Activated CD4-positive, alpha-beta T cell treated with anti-CD3 and anti-CD28 coated beads, Interleukin-2, Interleukin-4, amounts not matched to agents 100 ng/mL and 50 ng/mL, durations not matched to agents 16 hours and 8 hours (primary cell): Measurements from ENCODE around the gene ZFP92.

Experiments
- DNase-seq: peaks from one replicate; pipeline ENCODE4 v3.0.0-alpha.2; 2020; ENCODE audit warnings: low spot score

Gene ZFP92

DNA sequence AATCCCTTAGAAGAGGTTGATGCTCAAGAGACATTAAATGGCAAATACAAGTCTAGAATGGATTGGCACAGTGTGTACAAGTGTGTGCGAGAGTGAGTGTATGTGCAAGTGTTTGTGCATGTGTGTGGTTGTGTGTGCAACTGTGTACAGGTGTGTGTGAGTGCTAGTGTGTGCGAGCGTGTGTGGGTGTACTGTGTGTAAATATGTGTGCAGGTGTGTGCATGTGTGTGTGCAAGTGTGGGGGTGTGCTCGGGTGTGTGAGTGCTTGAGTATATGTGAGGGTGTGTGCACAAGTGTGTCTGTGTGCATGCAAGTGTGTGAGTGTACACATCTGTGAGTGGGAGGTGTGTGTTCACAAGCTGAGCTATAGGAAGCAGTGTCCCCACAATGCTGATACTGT is 28.7 kb downstream of the ZFP92 start:
- DNase-seq, result no peak

DNA sequence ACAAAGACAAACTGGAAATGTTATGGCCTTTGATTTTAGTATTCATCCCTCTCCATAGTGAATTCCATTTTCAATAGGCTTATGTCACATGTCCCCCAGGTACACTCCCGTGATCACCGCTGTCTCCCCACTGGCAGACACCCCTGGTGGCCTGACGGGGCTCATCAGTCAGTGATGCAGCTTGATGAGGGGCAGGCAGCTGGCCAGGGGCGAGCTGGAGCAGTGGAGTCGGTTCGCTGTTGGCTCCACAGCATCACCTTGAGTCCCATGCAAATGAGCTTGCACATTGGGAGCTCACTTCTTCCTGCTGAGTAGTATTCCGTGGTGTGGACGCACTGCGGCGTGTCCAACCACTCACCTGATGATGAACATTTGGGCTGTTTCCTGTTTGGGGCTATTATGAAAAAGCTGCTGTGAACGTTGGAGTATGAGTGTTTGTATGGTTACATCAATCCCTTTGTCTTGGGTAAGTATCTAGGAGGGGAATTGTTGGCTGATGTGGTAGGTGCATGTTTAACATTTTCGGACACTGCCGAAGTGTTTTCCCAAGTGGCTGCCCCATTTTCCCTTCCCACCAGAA is 29.4 kb downstream of the ZFP92 start:
- DNase-seq, result no peak

DNA sequence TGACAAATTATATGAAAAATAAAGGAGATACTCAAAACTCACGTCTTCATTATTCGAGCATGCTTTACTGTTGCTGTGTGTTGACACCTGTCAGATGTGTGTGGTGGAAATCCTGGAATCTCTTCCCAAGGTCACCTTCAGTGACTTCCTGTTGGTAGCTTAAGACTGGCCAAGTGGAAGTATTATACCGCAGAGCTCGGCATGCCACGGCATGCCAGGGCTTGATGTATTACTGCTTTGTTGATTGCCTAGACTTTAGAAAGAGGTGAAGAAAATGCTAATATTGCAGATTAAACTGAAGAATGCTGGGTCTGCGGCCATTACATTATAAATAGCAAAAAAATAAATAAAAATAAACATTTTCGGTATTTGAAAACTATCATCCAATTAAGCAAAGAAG is 30.0 kb downstream of the ZFP92 start:
- DNase-seq, result no peak

DNA sequence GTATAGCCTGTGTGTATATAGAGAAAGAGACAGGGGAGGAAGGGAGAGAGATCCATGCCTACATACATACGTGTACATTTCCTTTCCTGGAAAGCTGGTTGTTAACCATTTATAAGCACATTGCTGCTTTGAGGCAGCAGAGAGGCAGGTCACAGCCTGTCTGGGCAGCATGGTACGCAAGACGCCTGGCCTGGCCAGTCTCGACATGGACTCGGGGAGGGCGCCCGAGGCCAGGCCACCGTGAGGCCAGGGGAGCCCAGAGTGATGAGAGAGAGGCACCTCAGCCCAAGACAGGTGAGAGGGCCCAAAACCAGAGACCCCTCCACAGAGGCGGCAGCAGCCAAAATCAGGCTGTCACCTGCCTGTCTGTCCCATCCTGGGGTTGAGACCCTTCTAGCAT is 30.7 kb downstream of the ZFP92 start:
- DNase-seq, result no peak

DNA sequence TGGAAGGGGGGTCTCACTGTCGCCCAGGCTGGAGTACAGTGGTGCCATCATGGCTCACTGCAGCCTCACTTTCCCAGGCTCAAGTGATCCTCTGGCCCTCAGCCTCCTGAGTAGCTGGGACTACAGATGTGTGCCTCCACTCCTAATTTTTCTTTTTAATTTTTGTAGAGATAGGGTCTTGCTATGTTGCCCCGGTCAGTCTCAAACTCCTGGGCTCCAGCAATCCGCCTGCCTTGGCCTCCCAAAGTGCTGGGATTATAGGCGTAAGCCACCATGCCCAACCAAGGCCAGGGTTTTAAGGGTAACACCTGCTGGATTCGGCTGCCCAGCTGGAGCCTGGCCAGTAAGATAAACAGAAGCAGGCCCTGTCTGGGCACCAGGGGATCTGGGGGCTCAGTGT is 31.2 kb downstream of the ZFP92 start:
- DNase-seq, result no peak

DNA sequence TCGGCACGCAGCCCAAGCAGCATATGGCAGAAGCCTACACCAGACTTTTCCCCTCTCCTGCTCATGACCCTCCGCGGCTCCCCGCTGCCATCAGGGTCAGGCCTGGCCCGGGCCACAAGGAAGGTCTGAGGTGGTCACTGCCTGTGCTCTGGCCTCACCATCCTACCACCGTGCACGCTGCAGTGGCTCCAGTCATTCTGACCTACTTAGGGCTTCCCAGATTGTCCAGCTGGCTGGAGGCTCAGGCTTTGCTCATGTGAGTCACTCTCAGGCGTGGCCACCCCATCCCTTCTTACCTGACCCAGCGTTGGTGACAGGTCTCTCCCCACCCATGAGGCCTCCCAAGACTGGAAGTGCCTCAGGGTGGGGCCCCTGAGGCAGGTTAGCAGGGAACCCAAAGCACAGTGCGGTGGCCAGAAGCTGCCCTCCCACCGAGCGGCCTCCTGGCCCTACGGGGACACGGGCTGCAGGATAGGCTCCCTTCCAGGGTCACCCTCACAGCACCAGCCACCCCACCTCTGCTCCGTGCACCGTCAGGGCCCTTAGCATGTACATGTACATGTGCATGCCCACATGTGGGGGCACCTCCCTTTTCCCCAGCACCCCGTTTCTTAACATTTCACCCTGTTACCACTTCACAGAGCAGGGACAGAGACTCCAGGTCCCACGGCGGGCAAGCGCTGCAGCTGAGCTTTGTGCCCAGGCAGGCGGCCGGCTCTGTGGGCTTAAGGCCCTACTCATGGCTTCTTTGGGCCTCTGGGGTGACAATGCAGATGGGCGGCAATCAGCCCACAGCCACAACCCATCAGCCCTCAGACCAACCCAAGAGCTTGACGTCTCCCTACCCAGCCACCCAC is 32.4 kb downstream of the ZFP92 start:
- DNase-seq, result no peak

DNA sequence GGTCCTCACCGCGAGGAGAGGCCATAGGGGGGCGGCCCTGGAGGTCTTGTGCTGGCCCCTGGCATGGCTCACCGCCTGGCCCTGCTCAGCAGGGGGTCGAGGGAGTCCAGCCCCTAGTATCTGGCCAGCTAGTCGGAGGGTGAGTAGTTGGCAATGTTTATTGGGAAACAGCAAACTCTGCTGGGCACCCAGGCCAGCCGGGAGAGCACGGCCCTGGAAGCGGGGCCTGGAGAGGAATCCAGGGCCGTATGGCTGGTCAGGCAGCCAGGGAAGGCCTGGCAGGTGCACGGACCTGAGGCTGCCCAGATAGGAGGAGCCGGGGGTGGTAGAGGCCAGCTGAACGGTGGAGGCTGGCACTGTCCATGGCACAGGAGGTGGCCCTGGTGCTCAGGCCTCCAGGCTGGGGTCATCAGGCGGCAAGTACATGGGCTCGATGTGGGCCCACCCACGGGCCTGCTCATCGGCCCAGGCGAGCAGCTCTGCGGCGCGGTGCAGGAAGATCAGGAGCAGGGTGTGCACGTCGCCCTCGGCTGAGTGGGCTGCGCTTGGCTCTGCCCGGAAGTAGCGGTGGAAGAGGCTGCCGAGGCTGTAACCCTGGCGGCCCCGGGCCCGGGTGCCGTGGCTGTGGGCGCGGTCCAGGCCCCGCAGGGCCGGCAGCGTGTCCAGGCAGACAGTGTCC is 33.2 kb downstream of the ZFP92 start:
- DNase-seq, result no peak

DNA sequence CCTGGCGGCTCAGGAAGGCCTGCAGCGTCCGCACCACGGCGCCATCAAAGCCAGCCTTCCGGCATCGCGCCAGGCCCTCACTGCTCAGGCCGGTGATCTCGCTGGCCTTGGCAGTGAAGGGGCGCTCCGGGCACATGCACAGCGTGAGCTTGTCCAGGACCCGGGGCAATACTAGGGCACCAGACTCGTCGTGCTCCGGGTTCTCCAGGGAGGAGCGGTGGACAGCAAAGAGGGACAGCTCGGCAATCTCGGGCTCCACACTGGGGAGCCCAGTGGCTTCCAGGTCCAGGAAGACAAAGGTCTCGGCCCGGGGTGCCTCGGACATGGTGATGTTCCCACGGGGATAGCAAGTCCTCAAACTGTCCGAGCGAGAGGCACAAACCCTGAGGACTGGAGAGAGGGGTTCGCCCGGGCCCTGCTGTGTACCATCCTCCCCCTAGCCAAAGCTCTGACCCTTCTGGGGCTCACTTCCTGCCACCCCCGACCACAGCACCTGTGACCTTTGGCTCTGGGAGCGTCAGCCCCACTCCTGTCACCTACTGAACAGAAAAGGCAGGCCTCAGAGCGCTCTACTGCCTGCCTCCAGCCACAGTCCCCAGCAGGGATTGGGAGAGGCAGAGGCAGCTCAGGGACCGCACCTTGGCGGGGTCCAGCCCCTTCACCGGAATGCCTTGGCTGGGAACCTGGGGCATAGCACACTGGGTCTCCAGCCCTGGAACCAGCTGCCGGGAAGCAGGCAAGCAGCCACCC is 34.0 kb downstream of the ZFP92 start:
- DNase-seq, result no peak

DNA sequence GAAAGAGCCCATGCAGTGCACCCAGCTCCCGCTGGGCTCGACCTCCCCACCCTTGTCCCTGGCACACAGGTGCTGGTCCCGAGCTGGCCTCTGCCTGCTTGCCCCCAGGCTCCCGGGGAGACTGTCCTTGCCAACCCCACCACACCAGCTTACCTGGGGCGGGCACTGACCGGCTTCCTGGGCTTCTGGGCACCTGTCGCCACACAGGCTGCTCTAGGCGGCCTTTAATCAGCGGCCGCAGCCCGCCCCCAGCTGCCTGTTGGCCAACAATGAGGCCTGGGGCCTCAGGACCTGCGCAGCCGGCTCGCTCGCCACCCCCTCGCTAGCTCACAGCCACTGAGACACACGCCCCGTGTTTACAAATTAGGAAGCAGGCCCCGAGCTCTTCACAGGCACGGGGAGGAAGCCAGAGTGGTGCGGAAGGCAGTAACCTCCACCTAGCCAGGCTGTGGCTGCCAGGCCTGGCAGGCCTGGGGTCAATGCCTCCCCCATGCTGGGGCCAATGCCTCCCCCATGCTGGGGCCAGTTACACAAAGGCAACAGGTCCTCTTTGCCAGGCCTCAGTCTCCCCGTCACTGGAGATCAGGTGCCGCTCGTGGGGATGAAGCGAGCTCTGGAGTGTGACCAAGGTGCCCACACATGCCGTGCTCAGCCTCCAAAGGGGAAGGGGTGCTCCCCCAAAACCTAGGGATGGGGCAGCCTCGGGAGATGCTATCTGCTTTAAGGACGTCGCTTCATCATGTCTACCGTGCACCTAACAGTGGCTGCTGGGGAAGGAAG is 34.8 kb downstream of the ZFP92 start, which contains the start of gene TREX2:
Gene TREX2 (minus strand): TSS at position 201 of the 780 bp plus-strand sequence. CDS start 626 bp downstream, outside the sequence.
- DNase-seq, result no peak

DNA sequence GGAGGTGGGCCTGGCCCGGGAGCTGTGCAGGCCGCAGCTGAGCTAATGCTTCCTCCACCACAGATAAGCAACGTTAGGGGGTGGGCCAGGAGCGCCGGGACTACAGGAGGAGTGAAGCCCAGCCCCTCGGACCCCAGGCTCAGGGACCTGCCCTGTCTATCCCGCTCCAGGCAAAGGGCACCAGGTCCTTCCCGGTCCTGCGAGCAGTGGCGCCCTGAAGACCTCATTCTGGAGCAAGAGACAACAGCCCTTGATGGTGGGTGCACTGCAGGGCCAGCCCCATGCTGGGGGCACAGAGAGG is 35.3 kb downstream of the ZFP92 start:
- no peak for DNase-seq

DNA sequence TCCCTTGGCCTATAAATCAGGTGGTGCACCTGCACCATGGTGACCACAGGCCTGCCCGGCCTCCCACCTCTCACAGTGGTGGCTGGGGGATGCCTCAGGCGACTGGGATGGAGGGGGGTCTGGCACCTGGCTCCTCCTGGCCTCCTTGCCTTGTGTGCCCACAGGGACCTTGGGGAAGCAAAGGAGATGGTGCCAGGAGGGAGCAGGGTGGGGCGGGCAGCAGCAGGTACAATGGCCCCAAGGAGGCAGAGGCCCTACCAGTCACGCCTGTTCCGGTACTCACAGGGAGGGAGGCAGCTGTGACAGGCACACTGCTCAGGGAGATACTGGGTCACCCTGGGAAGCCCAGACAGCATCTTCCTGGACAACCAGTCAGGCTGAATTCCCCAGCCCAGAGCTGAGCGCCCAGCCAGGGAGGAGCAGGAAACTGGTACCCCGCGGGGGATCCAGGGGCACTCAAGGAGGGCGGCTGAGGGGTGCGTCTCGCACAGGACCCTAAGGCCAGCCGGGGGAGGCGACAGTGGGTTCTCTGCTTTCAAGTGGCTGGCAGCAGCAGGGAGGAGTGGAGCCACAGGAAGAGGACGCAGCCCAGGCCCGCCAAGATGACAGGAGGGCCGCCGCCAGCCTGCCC is 35.8 kb downstream of the ZFP92 start:
- no peak for DNase-seq

DNA sequence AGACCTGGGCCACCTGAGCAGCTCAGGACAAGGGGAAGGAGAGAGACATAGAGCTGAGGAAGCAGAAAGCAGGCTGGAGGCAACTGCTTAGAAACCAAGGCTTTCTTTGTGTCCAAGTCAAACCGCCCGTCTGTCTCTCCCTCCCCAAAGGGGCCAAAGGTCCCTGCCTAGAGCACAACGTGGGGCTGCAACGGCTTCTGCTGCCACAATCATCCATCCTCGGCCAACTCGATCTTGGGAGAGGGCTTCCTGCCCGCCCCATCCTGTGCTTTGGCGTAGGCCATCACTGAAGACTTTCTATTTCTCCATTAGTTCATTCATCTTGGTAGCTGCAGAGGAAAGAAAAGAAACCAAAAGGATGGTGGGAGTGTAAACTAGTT is 36.3 kb downstream of the ZFP92 start:
- no peak for DNase-seq

DNA sequence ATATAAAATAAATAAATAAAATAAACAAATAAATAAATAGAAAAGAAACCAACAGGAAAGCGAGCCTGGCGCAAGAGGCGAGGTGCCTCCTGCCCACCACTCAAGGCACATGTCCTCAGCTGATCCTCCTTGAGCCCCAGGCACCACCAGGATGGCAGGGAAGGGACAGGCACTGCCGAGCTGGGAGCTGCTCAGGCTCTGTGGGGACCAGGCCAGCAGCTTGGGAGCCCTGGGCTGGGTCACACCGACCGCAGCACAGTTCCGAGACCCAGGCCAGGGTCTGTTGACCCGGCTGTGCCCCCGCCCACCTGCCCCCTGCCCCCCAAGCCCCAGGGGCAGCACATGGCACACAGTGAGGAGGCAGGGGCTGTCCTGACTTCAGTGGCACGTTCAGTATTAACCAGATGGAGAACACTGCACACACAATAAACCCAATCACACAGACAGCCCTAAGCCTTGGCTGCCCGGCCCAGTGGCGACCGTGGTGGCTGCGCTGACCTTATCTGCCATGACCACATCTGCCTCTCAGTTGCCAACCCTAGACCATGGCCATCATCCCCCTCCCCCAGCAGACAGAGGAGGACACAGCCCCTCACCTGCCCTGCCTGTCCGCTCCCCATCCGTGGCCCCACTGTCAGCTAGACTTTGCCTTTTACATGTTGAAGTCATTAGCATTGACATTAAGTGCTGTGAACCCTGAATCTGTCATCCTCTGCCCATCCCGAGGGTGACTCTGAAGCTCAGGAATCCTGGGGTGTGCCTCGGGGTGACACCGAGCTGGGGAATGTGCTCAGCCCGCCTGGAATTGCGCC is 37.5 kb downstream of the ZFP92 start:
- no peak for DNase-seq

DNA sequence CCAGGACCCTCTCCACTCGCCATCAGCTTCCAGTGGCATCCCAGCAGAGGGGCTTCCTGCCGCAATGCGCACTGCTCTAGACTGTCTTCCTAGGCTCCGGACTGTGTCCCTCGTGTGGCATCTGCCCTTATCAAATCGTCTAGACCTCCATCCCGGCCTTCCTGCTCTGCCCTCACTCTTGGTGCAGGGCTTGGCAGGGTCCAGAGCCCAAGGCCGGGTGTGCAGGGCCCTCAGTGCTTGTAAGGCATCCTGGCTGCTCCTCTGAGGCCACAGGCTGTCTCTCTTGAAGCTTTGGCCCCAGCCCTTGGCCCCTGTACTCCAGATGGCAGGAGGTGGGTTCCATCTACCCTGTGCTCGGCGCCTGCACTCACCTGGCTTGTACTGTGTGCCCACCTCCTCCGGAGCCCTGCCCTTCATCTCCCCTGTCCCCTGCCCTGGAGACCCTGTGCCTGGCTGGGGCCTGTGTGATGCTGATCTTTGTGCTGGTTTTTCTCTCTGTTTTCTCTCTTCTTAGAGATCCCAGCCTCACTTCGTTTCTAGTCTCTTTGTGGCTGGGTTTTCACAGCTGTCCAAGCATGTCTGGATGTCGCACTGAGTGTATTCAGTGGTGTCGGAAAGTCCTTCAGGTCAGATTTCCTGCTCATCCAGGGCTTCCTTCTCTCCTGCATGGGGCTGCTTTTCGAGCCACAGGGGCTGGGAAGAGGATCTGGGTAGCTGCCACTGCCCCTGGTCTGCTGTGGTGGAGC is 38.3 kb downstream of the ZFP92 start:
- no peak for DNase-seq

DNA sequence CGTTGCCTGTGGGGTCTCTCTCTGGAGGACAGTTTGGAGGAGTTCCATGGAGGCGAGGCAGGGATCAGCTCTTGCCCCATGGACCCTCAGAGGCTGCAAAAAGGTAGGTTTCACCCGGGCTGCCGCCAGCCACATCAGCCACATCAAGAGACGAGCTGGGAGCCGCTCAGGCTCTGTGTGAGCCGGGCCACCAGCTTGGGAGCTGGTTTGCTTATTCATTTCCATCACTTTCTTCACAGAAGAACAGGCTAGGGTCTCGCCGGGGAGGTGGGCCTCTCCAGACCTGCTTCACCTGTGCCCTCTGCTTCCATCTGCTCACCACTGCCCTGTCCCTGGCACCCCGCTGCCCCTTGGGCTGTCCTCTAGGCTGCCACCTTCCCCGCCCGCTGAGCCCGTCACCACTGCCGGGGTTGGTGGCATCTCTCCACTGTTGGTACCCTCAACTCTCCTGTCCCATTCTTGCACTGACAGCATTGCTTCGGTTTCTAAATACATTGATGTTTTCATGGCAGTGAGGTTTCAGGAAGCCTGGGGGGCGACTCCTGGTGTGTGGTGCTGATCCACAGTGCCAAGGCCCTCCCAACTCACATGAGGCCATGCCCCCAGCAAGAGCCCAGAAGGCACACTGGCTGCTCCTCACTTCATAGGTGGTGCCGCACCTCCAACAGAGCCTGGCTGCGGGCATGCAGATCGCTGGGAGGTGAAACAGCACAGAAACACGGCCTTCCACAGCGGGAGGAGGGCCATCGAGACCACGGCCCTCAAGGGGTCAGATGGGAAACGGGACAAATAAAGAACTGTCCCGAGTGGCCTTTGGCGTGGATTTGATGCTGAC is 39.1 kb downstream of the ZFP92 start:
- DNase-seq, result no peak

DNA sequence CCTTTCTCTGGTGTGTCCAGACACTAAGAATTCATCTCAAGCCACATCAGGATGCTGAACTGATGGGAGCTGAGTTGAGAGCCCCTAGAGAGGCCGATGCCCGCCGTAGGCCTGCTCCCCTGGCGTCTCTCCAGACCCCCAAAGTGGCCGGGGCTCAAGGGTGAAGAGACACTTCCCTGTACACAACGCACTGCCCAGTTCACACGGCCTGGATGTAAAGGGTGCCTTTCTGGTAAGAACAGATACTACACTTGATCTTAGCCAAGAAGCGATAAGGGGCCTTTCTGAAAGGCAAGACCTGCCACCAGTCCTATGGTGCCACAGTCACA is 39.6 kb downstream of the ZFP92 start:
- DNase-seq, result no peak

DNA sequence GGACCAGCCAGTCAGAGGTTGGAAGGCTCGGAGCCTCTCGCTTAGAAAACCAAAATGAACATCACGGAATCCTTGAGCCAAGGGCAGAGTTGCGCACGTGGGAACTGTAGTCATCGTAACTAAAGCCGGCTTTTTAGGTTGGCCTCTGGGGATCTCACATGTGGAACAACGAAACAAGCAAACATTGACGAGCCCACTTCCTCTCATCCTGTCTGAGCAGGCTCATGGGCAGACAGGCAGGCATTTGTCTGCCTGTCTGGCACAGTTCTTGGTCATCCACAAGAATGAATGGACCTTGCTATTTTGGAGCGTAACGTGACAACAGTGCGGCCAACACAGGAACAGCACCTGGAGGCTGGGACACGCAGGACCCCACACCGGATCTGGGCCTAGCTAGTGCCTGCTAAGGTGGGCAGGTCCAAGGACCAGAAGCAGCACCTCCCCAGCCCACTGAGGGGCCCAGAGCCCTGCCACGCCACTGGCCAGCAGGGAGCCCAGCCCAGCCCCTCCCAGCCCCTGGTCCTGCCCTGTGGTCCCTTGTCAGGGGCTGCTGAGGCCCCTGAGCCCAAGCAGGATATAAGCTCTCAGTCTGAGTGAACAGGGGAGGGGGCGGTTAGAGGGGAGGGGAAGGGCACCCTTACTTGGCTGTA is 43.8 kb downstream of the ZFP92 start:
- DNase-seq, result no peak

DNA sequence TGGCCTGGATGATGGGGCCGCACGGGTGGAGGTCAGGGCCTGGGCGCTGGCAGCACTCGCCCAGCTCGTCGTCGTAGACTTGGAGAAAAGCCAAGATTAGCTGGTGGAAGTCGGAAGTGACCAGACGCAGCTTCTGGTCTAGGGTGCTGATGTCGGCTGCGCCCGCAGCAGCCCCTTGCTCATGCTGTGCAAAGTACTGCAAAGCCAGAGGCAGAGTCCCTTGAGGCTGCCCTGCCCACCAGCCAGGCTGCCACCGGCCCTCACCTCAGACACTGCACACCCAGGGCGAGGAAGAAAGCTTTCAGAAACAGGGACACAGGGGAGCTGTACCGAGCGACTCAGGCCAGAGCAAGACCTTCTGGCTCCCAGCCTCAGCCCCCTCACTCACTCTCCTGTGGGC is 44.3 kb downstream of the ZFP92 start:
- no peak for DNase-seq

DNA sequence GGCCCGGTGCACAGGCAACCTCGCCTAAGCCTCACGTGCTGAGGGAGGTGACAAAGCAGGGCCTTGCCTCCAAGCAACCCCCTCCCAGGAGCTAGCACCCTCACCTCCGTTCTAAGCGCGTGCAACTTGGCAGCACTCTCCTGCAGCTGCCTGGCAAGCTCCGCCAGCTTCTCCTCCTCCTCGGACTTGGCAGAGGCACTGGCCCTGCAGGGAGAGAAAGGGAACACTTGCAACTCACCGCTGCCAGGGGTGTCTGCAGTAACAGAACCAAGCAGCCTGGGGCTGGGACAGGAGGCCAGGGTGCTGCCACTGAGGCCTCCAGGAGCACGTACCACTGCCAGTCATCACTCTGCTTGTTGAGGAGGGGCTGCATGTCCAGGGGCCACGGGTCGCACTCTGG is 44.9 kb downstream of the ZFP92 start:
- no peak for DNase-seq
